MM.1S (cell line): ENCODE measurements around the gene OLIG1.

Source experiments
- CTCF ChIP-seq: fragments of 300-600 bp; sonication (generic); IDR thresholded peaks from 2 replicates; pipeline ENCODE4 v1.5.1; 2016; ENCODE audit warnings: antibody characterized with exemption, low read length, mixed read lengths
- EZH2 ChIP-seq: fragments of 300-600 bp; sonication (generic); optimal IDR thresholded peaks from 2 replicates; pipeline ENCODE3; 2017; ENCODE audit warnings: low read depth, mild to moderate bottlenecking, antibody characterized with exemption, low read length, mixed read lengths

- TF ChIP-seq CTCF (no peak), EZH2 (no peak)
Observed at GRCh38 chr21:33037501-33037900, 32.4 kb upstream of the OLIG1 start.
